ENCODE measurements around the gene NGB.

GRCh38 chr14:77249286-77249685, 21.7 kb downstream of the NGB start:
- no peak for TF ChIP-seq EGR1 (IDR thresholded peaks at IDR 0.05; ENCODE audit: borderline replicate concordance, low read depth, low read length)
- no peak for TF ChIP-seq TCF12 (IDR thresholded peaks at IDR 0.05; ENCODE audit: low read depth, low read length)
- TF ChIP-seq POLR2A (IDR thresholded peaks at IDR 0.05; ENCODE audit: control extremely low read depth in 1 of 2, low read depth in 2 of 2, low read length in 2 of 2), result no peak
- TF ChIP-seq EZH2 (IDR thresholded peaks at IDR 0.05; ENCODE audit: low read depth, low read length, severe bottlenecking), result no peak
- no peak for TF ChIP-seq MAFK (IDR thresholded peaks at IDR 0.05; ENCODE audit: low read depth, low read length)
- no peak for TF ChIP-seq RXRA (IDR thresholded peaks at IDR 0.05; ENCODE audit: insufficient read depth, low read depth, low read length)
- no peak for TF ChIP-seq CTCF (IDR thresholded peaks at IDR 0.05; ENCODE audit: control extremely low read depth in 1 of 3, insufficient read depth in 1 of 3, low read depth in 1 of 3, low read length in 3 of 3)
- no peak for TF ChIP-seq RAD21 (IDR thresholded peaks at IDR 0.05 in 1 of 2, conservative IDR thresholded peaks at IDR 0.05 in 1 of 2; ENCODE audit: low read depth in 2 of 2, low read length in 2 of 2)
- TF ChIP-seq POLR2AphosphoS5 (IDR thresholded peaks at IDR 0.05; ENCODE audit: low read depth, low read length), result no peak
- TF ChIP-seq ATF2 (IDR thresholded peaks at IDR 0.05; ENCODE audit: low read length), result no peak

Measured in H1 (cell line).